Measurements from ENCODE around the gene CLRN3.

GRCh38 chr10:127905848-127906261 is 13.1 kb upstream of the CLRN3 start:
- no peak for TF ChIP-seq ZNF8 (CRISPR knock-in tag; IDR thresholded peaks at IDR 0.05)
- TF ChIP-seq ARNTL (CRISPR knock-in tag; IDR thresholded peaks at IDR 0.05; ENCODE audit: borderline replicate concordance, low read depth): no peak
